CD4-positive, alpha-beta memory T cell (primary cell): ENCODE measurements around the gene SLC38A9. TPM values are rescaled to one million over a fixed set of nuclear protein-coding genes. Genes with fewer than 3 reads are reported as not detected.

ENCODE experiments used
- CTCF ChIA-PET: fragments of 350-600 bp; sonication (Branson Sonifier 250); formaldehyde crosslinking; loops from one replicate; lab custom pipeline; 2021; ENCODE audit warnings: inconsistent platforms; ENCODE audit not compliant: partially characterized antibody; lab: Charles Lee
- POLR2A ChIA-PET: fragments of 350-600 bp; sonication (Branson Sonifier 250); formaldehyde crosslinking; loops from one replicate; lab custom pipeline; 2021; ENCODE audit not compliant: partially characterized antibody; lab: Charles Lee
- DNase-seq, 5 donors: peaks; one replicate each; pipeline versions ENCODE4 v3.0.0 to v3.0.0-alpha.2; 2020 to 2022; ENCODE audit warnings: mixed read lengths in 1 of 5
- H3K27ac ChIP-seq: one replicate; pipeline ENCODE4 v1.7.0; 2013; ENCODE audit warnings: low read depth, low read length
- H3K27me3 ChIP-seq: 2 replicates; pipeline ENCODE4 v1.7.0; 2013; ENCODE audit warnings: mild to moderate bottlenecking, low read length, moderate library complexity; ENCODE audit not compliant: insufficient read depth
- H3K36me3 ChIP-seq: 2 replicates; pipeline ENCODE4 v1.7.0; 2013; ENCODE audit warnings: mild to moderate bottlenecking, low read length, moderate library complexity; ENCODE audit not compliant: insufficient read depth
- H3K4me1 ChIP-seq: 2 replicates; pipeline ENCODE4 v1.7.0; 2013; ENCODE audit warnings: mild to moderate bottlenecking, low read length, moderate library complexity; ENCODE audit not compliant: insufficient read depth
- H3K4me3 ChIP-seq, 2 donors: one replicate each; pipeline ENCODE4 v1.7.0; 2013; ENCODE audit warnings: low read length in 2 of 2, mild to moderate bottlenecking in 1 of 2
- H3K9me3 ChIP-seq, 2 donors: one replicate each; pipeline ENCODE4 v1.7.0; 2013; ENCODE audit warnings: low read length in 2 of 2, control low read depth in 1 of 2; ENCODE audit not compliant: control insufficient read depth in 1 of 2
- H3K27ac Mint-ChIP-seq, 7 donors: one replicate each; pipeline ENCODE4 v1.8.0; 2020 to 2021; ENCODE audit warnings: mixed read lengths in 7 of 7, mild to moderate bottlenecking in 6 of 7, inconsistent platforms in 3 of 7, moderate library complexity in 3 of 7
- H3K27me3 Mint-ChIP-seq, 2 donors: one replicate each; pipeline ENCODE4 v1.8.0; 2020 to 2021; ENCODE audit warnings: mixed read lengths in 2 of 2
- H3K36me3 Mint-ChIP-seq, 2 donors: one replicate each; pipeline ENCODE4 v1.8.0; 2020 to 2021; ENCODE audit warnings: mixed read lengths in 2 of 2, inconsistent platforms in 1 of 2, mild to moderate bottlenecking in 1 of 2
- H3K4me1 Mint-ChIP-seq, 4 donors: one replicate each; pipeline ENCODE4 v1.8.0; 2020 to 2021; ENCODE audit warnings: mixed read lengths in 4 of 4, mild to moderate bottlenecking in 1 of 4
- H3K4me3 Mint-ChIP-seq, 8 donors: one replicate each; pipeline ENCODE4 v1.8.0; 2020 to 2021; ENCODE audit warnings: mixed read lengths in 8 of 8, mild to moderate bottlenecking in 7 of 8, moderate library complexity in 6 of 8, inconsistent platforms in 3 of 8
- H3K9me3 Mint-ChIP-seq, 8 donors: one replicate each; pipeline ENCODE4 v1.8.0; 2020 to 2021; ENCODE audit warnings: mixed read lengths in 8 of 8, mild to moderate bottlenecking in 5 of 8, inconsistent platforms in 3 of 8, moderate library complexity in 1 of 8
- intact Hi-C: fragments of 100-400 bp; cut with micrococcal nuclease; formaldehyde crosslinking; loops from one replicate; pipeline ENCODE4 v1.15.1; 2023
- polyA plus RNA-seq, 2 donors: library from polyadenylated mRNA; unstranded; fragments of 300-500 nt; fragmentation: Illumina TruSeq; gene quantifications; one replicate each; pipeline ENCODE4 v1.2.3, GENCODE V29; 2021
- total RNA-seq, 2 experiments: library from RNA; stranded (reverse); gene quantifications; one replicate each; pipeline ENCODE4 v1.2.3, GENCODE V29; 2021

Gene SLC38A9
- total and polyA plus RNA-seq, 4 experiments from 2014 or later = 7.0 to 28.2 (median 22.0) TPM

DNA sequence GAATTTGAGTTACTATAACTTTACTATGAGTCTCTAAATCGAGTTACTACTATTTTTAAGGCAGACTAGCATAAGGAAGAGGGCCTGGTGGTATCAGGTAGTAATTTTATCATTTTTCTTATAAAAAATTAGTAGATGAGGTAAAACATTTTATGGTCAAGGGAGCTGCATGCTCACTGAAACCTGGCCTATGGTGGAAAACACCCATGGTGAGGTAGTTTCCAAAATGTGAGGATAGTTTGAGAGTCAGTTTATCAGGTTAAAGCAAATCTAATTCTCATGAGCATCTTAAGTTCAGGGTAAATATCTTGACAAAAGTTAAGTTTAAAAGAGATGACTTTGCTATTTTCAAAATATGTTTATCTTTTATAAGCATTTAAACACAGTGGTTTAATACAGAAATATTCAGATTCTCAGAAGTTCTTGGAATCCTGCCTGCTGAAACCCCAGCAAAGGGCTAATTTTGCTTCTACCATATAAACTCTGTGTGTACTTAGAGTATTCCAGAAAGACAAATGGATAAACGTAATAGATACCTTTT is 35.7 kb upstream of the SLC38A9 start:
- no peaks in the 10 kb centered on the region for H3K9me3 ChIP-seq
- H3K36me3 ChIP-seq = no peaks in the 10 kb centered on the region
- no peak overlapping the region for H3K4me3 Mint-ChIP-seq
- H3K4me1 Mint-ChIP-seq = no peaks in the 10 kb centered on the region
- no peaks in the 10 kb centered on the region for H3K4me1 ChIP-seq
- ChIA-PET CTCF (no interaction called here), POLR2A (no interaction called here)
- no peaks in the 10 kb centered on the region for H3K36me3 Mint-ChIP-seq
- no peak overlapping the region for H3K27ac ChIP-seq
- no peak overlapping the region for H3K4me3 ChIP-seq
- no peak for DNase-seq
- H3K27me3 ChIP-seq = no peaks in the 10 kb centered on the region
- peaks cover 2 to 5% of the 10 kb centered on the region in 2 donors for H3K27me3 Mint-ChIP-seq
- H3K9me3 Mint-ChIP-seq = no peaks in the 10 kb centered on the region
- no peak overlapping the region for H3K27ac Mint-ChIP-seq
- intact Hi-C loops = no loop called here

DNA sequence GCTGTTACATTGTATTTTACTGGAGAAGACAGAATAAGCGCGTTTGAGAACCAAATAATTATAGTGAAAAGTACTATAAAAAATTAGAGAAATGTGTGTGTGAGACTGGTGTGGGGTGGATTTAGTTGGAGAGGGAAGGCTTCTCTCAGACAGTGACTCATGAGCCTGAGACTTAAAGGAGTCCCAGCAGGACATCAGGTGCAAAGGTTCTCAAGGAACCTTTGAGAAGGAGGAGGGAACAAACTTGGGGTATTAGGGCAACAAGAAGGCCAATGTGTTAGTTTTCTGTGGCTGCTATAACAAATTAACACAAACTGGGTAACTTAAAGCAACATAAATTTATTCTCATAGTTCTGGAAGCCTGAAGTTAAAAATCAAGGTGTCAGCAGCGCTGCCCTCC is 30.7 kb upstream of the SLC38A9 start:
- no peaks in the 10 kb centered on the region for H3K27me3 ChIP-seq
- intact Hi-C loops = no loop called here
- no peak overlapping the region for H3K4me3 ChIP-seq
- H3K36me3 Mint-ChIP-seq = no peaks in the 10 kb centered on the region
- POLR2A ChIA-PET = no interaction called here
- peaks cover 2 to 3% of the 10 kb centered on the region in 2 donors for H3K27me3 Mint-ChIP-seq
- DNase-seq = no peak
- no peaks in the 10 kb centered on the region for H3K4me1 ChIP-seq
- CTCF ChIA-PET = no interaction called here
- no peak overlapping the region for H3K27ac ChIP-seq
- no peaks in the 10 kb centered on the region for H3K4me1 Mint-ChIP-seq
- no peak overlapping the region for H3K27ac Mint-ChIP-seq
- H3K9me3 Mint-ChIP-seq = no peaks in the 10 kb centered on the region
- no peaks in the 10 kb centered on the region for H3K36me3 ChIP-seq
- no peaks in the 10 kb centered on the region for H3K9me3 ChIP-seq
- no peak overlapping the region for H3K4me3 Mint-ChIP-seq

DNA sequence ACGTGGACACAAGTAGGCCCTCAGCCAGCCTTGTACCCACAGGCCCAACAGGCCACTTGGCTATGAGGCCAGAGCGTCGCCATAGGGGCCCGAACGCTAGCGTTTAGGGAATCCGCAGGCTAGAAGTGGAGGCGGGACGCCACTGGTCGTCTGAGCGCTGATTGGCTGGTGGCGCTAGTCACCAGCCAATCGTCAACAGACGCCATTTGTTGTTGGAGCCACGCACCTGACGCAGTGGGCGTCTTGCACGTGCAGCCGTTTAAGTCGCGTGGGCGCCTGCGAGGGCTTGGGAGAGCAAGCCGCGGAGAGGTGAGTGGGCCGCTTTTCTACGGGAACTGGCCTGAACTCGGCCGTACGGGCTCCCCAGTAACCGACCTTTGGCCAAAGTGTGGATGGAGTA is 25.7 kb upstream of the SLC38A9 start, which contains the start of gene DDX4:
DDX4 (plus strand) TSS at position 269 of the 400 bp plus-strand sequence. CDS start 903 bp downstream, outside the sequence.
- no peak within 1 kb of the TSS for H3K27ac Mint-ChIP-seq
- CTCF ChIA-PET = no interaction called here
- intact Hi-C loops = no loop called here

DNA sequence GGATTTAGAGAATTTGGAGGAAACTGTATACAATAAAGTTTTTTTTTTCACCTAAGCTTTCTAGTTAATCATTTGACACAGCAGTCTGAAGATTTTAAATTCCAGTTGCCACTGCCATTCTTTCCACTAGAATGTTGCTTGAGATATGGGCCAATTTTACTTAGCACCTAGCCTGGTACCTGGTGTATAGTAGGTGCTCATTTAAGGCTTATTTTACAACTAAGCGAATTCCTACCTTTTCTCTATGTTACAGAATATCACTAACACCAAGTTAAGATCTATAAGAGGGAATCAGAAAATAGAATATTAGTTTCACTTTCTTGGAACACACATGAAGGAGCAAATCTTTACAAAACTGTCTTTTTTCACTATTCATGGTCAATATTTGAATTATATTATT is 22.5 kb upstream of the SLC38A9 start:
- no peak overlapping the region for H3K27ac ChIP-seq
- ChIA-PET POLR2A (no interaction called here), CTCF (no interaction called here)
- H3K27me3 ChIP-seq = no peaks in the 10 kb centered on the region
- no peaks in the 10 kb centered on the region for H3K27me3 Mint-ChIP-seq
- no peaks in the 10 kb centered on the region for H3K9me3 Mint-ChIP-seq
- no peaks in the 10 kb centered on the region for H3K36me3 ChIP-seq
- no peak overlapping the region for H3K4me3 Mint-ChIP-seq
- H3K4me1 ChIP-seq = no peaks in the 10 kb centered on the region
- H3K4me1 Mint-ChIP-seq = no peaks in the 10 kb centered on the region
- no peak overlapping the region for H3K27ac Mint-ChIP-seq
- no peak overlapping the region for H3K4me3 ChIP-seq
- H3K9me3 ChIP-seq = no peaks in the 10 kb centered on the region
- no peaks in the 10 kb centered on the region for H3K36me3 Mint-ChIP-seq
- intact Hi-C loops = no loop called here
- no peak for DNase-seq

More for the DNA sequence above, 25.7 kb upstream of the SLC38A9 start, which contains the start of gene DDX4:
- H3K27me3 ChIP-seq = no peaks in the 10 kb centered on the region
- POLR2A ChIA-PET = no interaction called here
- no peaks in the 10 kb centered on the region for H3K27me3 Mint-ChIP-seq
- no peaks in the 10 kb centered on the region for H3K4me1 Mint-ChIP-seq
- H3K9me3 ChIP-seq = no peaks in the 10 kb centered on the region
- H3K27ac ChIP-seq = no peak within 1 kb of the TSS
- H3K36me3 Mint-ChIP-seq = no peaks in the 10 kb centered on the region
- no peaks in the 10 kb centered on the region for H3K4me1 ChIP-seq
- DNase-seq = no peak
- no peaks in the 10 kb centered on the region for H3K36me3 ChIP-seq
- no peaks in the 10 kb centered on the region for H3K9me3 Mint-ChIP-seq
- H3K4me3 ChIP-seq = no peak within 1 kb of the TSS
- no peak within 1 kb of the TSS for H3K4me3 Mint-ChIP-seq

DNA sequence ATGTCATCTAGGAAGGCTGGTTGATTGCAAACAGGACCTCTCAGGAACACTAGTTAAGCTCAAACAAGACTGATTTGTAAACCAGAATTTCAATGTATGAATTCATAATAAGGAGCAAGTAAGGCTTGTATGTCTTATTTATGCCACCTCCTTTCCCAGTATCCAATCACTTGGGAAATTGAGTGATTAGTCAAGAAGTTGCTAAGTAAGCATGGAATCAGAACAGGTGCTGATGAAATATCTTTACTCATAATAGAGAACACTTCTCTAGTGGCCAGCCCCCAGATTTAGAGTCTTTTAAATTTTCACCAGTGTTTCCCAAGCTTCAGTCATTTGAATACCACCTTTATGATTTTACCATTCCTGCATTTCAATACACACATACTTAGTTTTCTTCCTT is 20.5 kb upstream of the SLC38A9 start:
- Histone ChIP-seq H3K4me1 (no peaks in the 10 kb centered on the region), H3K9me3 (no peaks in the 10 kb centered on the region), H3K4me3 (no peak overlapping the region), H3K27me3 (no peaks in the 10 kb centered on the region), H3K36me3 (no peaks in the 10 kb centered on the region), H3K27ac (no peak overlapping the region)
- no peak for DNase-seq
- ChIA-PET POLR2A (no interaction called here), CTCF (no interaction called here)
- Mint-ChIP-seq H3K27me3 (no peaks in the 10 kb centered on the region), H3K9me3 (no peaks in the 10 kb centered on the region), H3K4me3 (no peak overlapping the region), H3K27ac (no peak overlapping the region), H3K4me1 (no peaks in the 10 kb centered on the region), H3K36me3 (no peaks in the 10 kb centered on the region)
- intact Hi-C loops = no loop called here

DNA sequence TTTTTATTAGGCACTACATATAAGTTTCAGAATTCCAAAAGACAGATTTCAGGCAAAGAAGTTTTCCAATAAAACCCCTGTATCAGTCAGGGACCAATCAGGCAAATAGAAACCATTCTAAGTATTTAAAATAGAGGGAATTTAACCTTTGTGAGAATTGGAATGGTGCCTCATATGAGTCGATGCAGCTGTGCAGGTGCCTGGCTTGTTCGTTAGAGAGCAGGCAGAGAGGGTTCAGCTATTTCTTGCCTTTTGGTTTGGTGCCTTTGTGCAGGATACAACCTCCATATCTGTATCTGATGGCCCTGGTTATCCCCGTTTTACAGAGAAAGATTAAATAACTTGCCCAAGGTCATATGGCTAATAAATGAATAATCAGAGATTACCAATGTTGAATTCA is 19.7 kb upstream of the SLC38A9 start:
- intact Hi-C loops = no loop called here
- Histone ChIP-seq H3K4me1 (no peaks in the 10 kb centered on the region), H3K27me3 (no peaks in the 10 kb centered on the region), H3K27ac (no peak overlapping the region), H3K9me3 (no peaks in the 10 kb centered on the region), H3K36me3 (no peaks in the 10 kb centered on the region), H3K4me3 (no peak overlapping the region)
- no peaks in the 10 kb centered on the region for H3K27me3 Mint-ChIP-seq
- no peak for DNase-seq
- H3K4me3 Mint-ChIP-seq = no peak overlapping the region
- no peak overlapping the region for H3K27ac Mint-ChIP-seq
- no peaks in the 10 kb centered on the region for H3K9me3 Mint-ChIP-seq
- H3K36me3 Mint-ChIP-seq = no peaks in the 10 kb centered on the region
- CTCF ChIA-PET = no interaction called here
- POLR2A ChIA-PET = no interaction called here
- H3K4me1 Mint-ChIP-seq = no peaks in the 10 kb centered on the region

DNA sequence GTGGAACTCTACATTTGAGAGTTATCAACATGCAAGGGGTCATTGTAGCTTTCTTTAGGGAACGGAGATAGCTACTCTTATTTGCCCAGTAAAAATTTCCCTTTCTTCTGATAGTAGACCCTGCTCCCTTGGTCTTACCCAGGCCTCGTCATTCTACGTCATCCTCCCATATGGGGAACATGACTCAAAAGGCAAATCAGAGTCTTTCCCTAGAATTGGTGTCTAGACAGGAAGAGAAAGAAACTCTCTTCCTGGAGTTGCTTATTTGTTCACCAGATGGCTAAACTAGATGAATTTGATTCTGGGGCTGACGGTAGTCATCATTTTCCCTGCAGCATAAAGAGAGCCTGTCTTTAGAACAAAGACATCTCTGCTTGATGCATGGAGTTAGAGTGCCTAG is 12.2 kb upstream of the SLC38A9 start:
- POLR2A ChIA-PET = no interaction called here
- H3K4me3 Mint-ChIP-seq = no peak overlapping the region
- H3K27me3 ChIP-seq = no peaks in the 10 kb centered on the region

More for the DNA sequence above, 12.2 kb upstream of the SLC38A9 start:
- Histone ChIP-seq H3K27ac (no peak overlapping the region), H3K4me1 (no peaks in the 10 kb centered on the region), H3K36me3 (no peaks in the 10 kb centered on the region), H3K4me3 (no peak overlapping the region), H3K9me3 (no peaks in the 10 kb centered on the region)
- H3K9me3 Mint-ChIP-seq = peaks cover 0 to 1% (median 0%) of the 10 kb centered on the region in 8 donors
- CTCF ChIA-PET = no interaction called here
- DNase-seq = no peak
- no peak overlapping the region for H3K27ac Mint-ChIP-seq
- H3K27me3 Mint-ChIP-seq = peaks cover 0 to 2% of the 10 kb centered on the region in 2 donors
- H3K36me3 Mint-ChIP-seq = no peaks in the 10 kb centered on the region
- intact Hi-C loops = no loop called here
- no peaks in the 10 kb centered on the region for H3K4me1 Mint-ChIP-seq
